GM18951 (cell line): Measurements from ENCODE around the gene HNRNPA1.
"Not testable (repeated sequence)": the region's sequence is repeated elsewhere in the genome, so short reads cannot be mapped to it uniquely, and the experiment has no call there.

Source experiments
- POLR2A ChIP-seq: IDR thresholded peaks from 4 replicates; pipeline ENCODE4 v1.6.1; 2011; ENCODE audit warnings: mild to moderate bottlenecking; ENCODE audit not compliant: insufficient read length, insufficient read depth; ENCODE audit errors: extremely low read depth
- in situ Hi-C: fragments of 300-500 bp; cut with MboI; formaldehyde crosslinking; loops from one replicate; pipeline ENCODE4 v1.12.0; 2022; ENCODE audit warnings: low sequenced_read_pairs, mixed read lengths, inconsistent platforms; ENCODE audit not compliant: unreplicated experiment

Gene HNRNPA1

DNA sequence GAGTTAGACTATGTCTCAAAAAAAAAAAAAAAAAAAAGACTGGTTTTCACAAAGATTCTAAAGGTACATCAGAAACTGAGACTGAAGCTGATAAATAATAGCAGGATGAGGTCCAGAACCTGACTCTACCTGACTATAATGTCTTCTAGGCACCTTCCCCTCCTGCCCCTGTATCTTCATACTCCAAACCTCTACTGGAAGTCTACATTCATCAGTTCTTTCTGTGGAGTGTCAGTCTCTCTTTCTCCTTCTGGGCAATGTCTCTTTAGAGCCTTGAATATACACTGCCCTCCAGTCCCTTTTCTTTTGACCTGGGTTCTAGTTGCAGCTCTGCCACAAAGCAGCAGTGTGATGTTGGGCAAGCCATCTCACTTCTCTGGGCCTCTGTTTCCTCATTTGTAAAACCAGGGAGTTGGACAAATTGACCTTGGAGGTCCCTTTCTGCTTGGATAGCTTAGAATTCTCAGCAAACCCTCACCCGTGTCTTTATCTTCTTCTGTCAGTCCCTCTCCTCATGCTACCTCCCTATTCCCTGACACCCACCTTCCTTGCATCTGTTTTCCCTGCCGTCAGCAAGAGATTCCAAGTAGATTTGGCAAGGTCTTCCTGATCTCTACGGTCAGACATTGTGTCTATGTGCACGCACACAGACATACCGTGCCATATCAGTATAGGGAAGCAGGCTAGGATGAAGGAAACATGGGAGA is 16.0 kb downstream of the HNRNPA1 start:
- in situ Hi-C loops: no loop called here
- no peak for TF ChIP-seq POLR2A

DNA sequence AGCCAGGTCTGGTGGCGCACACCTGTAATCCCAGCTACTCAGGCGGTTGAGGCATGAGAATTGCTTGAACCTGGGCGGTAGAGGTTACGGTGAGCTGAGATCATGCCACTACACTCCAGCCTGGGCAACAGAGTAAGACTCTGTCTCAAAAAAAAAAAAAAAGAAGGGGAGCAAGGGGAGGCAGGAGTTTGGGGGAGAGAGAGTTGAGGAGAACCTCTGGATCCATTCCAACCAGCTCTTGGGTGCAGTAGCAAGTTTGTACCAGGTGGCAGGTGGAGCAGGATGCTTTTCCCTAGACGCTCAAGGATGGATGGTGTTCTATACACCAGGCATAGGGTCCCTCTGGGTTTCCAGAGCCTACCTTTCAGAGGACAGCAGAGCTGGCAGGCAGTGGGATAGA is 18.4 kb downstream of the HNRNPA1 start:
- in situ Hi-C loops: no loop called here
- TF ChIP-seq POLR2A: no peak

DNA sequence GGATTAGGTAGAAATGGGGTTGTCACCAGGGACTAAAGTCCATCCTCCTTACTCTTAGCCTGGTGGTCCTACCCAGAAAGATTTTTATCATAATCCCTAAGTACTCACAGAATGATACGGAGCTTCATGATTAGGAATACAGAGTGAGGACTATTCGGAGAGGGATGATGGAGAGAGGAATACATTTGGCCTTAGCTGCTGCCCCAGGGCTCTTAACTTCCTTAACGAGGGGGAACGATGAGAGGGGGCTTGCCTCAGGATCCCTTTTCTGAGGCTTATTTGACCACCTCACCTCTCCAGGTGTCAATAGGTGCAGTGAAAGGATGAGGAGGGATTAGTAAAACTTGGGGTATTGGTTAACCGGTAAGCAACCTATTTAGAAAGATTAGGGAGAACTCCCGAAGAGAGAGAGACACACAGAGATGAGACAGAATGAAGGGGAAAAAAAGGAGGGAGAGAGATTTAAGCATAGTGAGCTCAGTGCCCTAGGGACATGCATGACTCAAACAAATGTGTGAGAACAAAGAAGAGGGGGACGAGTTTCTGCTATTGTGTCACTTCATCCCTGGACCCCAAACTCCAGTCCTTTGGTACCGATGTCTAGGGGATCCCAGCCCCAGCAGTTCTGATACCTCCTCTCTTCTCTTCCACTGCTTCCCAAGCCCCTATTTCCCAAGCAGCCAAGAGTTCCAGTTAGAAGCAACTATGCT is 19.1 kb downstream of the HNRNPA1 start:
- in situ Hi-C loops: no loop called here
- TF ChIP-seq POLR2A: no peak

DNA sequence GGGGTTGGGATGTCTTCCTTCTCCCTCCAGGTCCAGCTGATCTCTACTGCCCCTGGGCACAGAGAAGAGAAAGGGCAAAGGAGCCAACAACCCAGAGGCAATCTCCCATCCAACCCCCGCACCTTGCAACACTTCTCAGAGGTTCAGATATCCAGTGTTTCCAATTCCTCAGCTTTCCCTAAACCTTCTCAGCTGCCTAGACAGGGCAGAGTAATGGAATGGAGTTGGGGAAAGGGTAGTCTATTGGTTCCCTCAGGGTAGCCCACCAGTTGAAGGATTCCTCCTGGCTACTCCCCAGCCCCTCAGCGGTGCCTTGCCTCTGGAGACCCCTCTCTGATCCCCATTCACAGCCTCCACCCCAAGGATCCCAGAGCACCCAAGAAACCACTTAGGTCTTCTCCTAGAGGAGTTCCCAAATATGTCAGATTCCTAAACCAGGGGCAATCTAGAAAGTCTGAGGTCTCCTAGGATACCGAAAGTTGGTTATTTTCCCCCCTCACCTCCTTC is 19.8 kb downstream of the HNRNPA1 start:
- in situ Hi-C loops: no loop called here
- no peak for TF ChIP-seq POLR2A

DNA sequence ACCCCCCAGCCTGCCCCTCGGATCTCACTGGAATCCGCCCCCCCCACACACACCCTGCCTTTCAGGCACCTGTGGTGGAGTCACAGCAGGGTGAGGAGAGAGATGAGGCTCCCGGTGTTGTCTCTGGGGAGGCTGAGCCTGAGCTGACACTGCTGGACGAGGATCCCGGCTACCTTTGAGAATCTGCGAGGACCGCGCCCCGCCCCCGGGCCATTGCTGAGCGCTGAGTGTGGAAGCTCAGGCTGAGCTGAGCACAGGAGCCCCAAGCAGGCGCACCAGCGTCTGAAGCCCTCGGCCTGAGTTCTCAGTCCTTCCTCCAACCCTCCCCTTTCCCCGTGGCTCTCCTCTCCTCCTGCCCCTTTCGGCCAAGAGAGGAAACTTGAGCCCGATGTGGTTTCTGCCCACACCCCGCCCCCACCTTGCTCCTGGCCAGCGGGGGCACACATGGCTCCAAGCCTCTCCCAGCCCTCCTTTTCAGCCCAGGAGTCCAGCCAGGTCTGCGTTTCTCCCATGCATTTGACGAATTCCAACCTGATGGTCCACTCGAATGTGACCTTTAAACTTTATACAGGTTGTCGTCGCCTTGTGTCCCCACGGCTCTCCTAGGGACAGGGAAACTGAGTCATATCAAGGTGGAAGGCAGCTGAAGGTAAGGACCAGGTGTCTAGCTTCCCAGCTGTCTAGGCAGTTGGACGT is 20.4 kb downstream of the HNRNPA1 start, which contains the start of gene NFE2:
NFE2 (minus strand) TSS at position 284 of the 696 bp plus-strand sequence. CDS start 5,767 bp downstream, outside the sequence.
- in situ Hi-C loops: no loop called here
- TF ChIP-seq POLR2A: no peak

DNA sequence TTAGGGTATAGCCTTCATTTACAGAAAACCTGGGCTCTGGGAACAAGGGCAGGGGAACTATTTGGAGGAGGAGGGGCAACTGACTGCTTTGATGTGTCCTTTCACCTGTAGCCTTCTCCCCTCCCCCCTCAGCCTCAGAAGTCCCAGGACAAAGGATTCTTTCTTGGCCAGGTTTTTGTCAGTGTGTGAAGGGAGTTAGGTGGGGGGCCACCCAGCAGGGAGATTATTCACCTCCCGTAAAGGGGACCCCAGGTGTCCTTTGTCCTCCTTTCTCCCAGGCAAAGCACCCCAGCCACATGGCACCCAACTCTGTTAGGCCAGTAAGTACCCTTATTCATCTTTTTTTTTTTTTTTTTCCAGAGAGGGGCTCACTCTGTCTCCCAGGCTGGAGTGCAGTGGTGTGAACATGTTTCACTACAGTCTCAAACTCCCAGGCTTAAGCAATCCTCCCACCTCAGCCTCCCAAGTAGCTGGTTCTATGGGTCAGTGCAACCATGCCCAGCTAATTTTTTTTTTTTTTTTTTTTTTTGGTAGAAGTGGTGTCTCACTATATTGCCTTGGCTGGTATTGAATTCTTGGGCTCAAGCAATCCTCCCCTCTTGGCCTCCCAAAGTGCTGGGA is 21.0 kb downstream of the HNRNPA1 start:
- no peak for TF ChIP-seq POLR2A
- in situ Hi-C loops: no loop called here

DNA sequence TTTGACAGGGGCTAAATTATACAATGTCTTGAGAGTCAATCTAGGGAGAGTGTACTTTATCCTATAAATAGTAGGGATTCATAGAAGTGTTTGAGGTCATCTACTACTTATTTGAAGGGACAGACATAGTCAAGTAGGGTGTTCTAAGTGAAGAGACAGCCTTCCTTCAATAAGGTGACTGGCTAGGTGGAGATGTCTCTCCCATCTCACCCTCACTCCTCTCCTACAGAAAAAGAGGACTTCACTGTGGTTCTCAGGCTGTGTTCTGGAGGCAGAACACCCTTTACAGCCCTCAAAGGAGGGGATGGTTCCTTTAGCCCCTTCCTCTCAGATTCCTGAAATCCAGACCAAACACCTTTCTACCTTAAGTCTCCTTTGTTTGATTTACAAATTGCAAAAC is 23.1 kb downstream of the HNRNPA1 start:
- TF ChIP-seq POLR2A: no peak
- in situ Hi-C loops: no loop called here

DNA sequence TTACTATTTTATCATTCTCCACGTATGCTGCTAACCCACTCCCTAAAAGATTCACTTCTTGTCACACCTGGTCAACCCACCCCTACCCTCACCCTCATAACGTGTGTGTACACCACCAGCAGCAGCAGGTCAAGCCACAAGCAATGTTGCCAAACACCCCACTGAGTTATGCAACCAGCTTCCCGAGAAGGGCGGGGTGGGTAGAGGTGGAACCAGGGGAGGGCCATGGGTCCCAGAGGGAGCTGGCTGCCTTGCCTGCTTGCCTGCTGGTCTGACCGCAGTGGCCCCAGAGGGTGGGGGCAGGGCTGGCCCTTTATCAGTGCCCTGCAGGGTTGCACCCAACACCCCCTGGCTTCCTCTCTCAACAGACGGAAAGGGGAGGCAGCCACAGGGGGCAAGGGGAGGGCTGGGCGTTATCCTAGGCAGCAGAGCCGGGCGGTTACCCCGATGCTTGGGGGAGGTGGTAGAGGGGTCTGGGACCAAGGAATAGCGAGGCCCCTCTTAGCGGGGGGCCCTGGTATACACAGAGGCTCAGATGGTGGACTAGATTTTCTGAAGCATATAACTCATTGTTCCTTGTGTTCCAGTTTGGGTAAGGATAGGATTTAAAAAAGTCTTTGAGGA is 23.8 kb downstream of the HNRNPA1 start:
- in situ Hi-C loops: no loop called here
- no peak for TF ChIP-seq POLR2A

DNA sequence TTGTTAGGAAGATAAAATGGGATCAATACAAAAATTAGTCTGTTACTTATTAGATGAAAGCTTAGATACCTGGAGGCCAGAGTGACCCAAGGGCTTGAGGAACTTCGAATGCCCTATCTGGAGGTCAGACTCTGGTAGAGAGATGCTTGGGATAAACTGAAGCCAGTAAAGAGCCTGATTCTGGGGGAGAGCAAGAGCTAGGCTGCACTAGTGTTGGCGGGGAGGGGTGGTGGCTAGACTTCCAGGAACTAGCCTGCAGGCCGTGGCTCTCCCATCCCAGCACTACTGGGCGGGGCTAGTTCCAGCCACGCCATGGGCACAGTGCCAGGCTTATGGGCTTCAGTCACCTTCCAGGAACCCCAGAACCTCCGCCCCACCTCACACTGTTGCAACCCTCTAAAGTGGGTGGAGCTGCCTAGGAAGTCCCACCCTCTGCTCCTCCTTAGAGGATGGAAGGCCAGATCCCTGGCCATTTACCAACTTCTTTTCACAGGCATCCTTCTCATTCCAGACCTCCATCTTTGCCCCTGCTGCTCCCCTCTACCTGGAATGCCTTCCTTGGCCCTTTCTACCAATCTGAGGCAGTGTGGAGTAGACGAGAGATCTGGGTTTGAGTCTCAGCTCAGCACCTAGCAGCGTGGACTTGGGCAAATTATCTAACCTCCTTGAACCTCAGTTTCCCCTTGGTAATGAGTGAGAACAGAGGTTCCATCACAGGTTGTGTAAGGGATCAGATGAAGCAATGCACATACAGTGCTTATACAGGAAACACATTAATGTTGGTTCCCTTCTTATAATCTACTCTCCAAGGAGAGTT is 26.6 kb downstream of the HNRNPA1 start:
- in situ Hi-C loops: no loop called here
- TF ChIP-seq POLR2A: no peak

DNA sequence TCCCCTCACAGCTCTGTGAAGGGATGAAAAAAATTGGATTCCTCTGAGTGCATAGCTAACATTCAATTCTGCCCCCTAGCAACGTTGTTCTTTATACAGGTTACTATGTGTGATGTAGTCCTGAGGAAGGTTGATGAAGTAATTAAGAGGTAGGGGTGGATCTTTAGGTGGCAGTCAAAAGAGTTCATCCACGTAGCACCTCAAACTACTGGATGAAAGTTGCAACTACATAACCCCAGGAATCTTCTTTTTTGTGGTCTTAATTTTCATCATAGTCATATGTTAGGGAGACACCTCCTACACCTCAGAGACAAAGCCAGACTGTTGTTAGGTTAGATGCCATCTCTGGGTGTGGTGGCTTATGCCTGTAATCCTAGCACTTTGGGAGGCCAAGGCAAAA is 30.5 kb downstream of the HNRNPA1 start:
- in situ Hi-C loops: no loop called here
- TF ChIP-seq POLR2A: no peak

DNA sequence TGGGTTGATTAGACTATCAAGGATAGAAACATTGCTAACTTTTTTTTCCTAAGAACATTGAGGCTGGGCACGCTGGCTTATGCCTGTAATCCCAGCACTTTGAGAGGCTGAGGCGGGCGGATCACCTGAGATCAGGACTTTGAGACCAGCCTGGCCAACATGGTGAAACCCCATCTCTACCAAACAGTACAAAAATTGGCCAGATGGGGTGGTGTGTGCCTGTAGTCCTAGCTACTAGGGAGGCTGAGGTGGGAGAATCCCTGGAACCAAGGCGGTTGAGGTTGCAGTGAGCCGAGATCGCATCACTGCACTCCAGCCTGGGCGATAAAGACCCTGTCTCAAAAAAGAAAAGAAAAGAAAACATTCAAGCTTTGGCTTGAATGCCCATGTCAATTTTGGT is 31.8 kb downstream of the HNRNPA1 start:
- in situ Hi-C loops: not testable (repeated sequence)

DNA sequence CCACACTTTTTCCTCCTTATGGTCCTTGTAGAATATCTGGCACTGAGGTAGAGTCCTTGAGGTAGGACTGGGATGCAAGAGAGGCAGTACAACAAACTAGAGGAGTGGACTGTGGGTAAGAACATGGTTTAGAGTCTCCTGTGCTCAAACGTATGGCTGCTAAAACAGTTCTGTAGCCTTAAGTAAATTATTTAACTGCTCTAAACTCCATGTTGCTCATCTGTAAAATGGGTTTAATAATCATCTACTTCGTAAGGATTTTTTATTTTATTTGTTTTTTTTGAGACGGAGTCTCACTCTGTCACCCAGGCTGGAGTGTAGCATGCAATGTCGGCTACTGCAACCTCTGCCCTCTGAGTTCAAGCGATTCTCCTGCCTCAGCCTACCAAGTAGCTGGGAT is 40.8 kb downstream of the HNRNPA1 start:
- in situ Hi-C loops: no loop called here
- no peak for TF ChIP-seq POLR2A
